Cardiac muscle cell (in vitro differentiated cells and primary cell): ENCODE results near the gene ASGR2. TPM values are rescaled to one million over a fixed set of nuclear protein-coding genes. Genes with fewer than 3 reads are reported as not detected.

Experiments used
- DNase-seq, 2 donors: peaks; one replicate each; pipeline versions ENCODE4 v3.0.0 to v3.0.0-alpha.2; 2010 to 2017; ENCODE audit warnings: low read depth in 1 of 2, low spot score in 1 of 2
- H3K27ac ChIP-seq: fragments of 200-600 bp; sonication (generic); 2 replicates; pipeline ENCODE4 v1.5.1; 2016
- H3K27me3 ChIP-seq: fragments of 200-600 bp; sonication (generic); 2 replicates; pipeline ENCODE4 v1.6.0; 2016; ENCODE audit warnings: control low read depth
- H3K36me3 ChIP-seq: fragments of 200-600 bp; sonication (generic); 2 replicates; pipeline ENCODE4 v1.5.1; 2016; ENCODE audit warnings: control low read depth
- H3K4me1 ChIP-seq: fragments of 200-600 bp; sonication (generic); 2 replicates; pipeline ENCODE4 v1.8.1; 2017; ENCODE audit warnings: low read depth, mild to moderate bottlenecking, mixed run types
- H3K4me3 ChIP-seq: fragments of 200-600 bp; sonication (generic); 2 replicates; pipeline ENCODE4 v1.5.1; 2016; ENCODE audit warnings: mild to moderate bottlenecking
- H3K9me3 ChIP-seq: fragments of 200-600 bp; sonication (generic); 2 replicates; pipeline ENCODE4 v1.5.1; 2017; ENCODE audit warnings: low read depth, mild to moderate bottlenecking, control low read depth
- polyA plus RNA-seq: library from polyadenylated mRNA; unstranded; fragments of >200 nt; fragmentation: Nextera tagmentation; extraction: Ambion mirVana; gene quantifications from 2 replicates; pipeline ENCODE4 v1.2.1, GENCODE V29; 2016
- total RNA-seq: library from RNA; depleted of rRNA; stranded (reverse); fragments of >200 nt; gene quantifications from 2 replicates; pipeline ENCODE4 v1.2.3, GENCODE V29; 2016
- TF ChIP-seq, protein P1 (sequence below): IDR thresholded peaks from 2 replicates; pipeline ENCODE4 v1.5.1; 2012; ENCODE audit warnings: low read depth, mild to moderate bottlenecking, low read length

The ASGR2 gene
- total and polyA plus RNA-seq, 2 experiments from 2014 or later, result 0.10 TPM; not detected in 1

DNA sequence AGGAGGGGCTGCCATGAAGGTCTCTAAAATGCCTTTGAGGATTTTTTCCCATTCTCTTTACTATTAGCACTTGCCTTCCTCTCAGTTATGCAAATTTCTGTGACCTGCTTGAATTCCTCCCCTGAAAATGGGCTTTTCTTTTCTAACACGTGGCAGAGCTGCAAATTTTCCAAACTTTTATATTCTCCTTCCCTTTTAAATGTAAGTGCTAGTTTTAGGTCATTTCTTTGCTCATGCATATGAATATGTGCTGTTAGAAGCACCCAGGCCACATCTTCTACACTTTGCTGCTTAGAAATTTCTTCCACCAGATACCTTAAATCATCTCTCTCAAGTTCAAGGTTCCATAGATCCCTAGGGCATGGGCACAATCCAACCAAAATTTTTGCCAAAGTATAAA, 46.4 kb downstream of the ASGR2 start:
- Histone ChIP-seq H3K4me1 (no peaks in the 10 kb centered on the region), H3K4me3 (no peak overlapping the region), H3K36me3 (no peaks in the 10 kb centered on the region), H3K27me3 (no peaks in the 10 kb centered on the region), H3K9me3 (no peaks in the 10 kb centered on the region), H3K27ac (no peak overlapping the region)
- TF ChIP-seq, protein P1, sequence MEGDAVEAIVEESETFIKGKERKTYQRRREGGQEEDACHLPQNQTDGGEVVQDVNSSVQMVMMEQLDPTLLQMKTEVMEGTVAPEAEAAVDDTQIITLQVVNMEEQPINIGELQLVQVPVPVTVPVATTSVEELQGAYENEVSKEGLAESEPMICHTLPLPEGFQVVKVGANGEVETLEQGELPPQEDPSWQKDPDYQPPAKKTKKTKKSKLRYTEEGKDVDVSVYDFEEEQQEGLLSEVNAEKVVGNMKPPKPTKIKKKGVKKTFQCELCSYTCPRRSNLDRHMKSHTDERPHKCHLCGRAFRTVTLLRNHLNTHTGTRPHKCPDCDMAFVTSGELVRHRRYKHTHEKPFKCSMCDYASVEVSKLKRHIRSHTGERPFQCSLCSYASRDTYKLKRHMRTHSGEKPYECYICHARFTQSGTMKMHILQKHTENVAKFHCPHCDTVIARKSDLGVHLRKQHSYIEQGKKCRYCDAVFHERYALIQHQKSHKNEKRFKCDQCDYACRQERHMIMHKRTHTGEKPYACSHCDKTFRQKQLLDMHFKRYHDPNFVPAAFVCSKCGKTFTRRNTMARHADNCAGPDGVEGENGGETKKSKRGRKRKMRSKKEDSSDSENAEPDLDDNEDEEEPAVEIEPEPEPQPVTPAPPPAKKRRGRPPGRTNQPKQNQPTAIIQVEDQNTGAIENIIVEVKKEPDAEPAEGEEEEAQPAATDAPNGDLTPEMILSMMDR, result no peak
- no peak for DNase-seq

DNA sequence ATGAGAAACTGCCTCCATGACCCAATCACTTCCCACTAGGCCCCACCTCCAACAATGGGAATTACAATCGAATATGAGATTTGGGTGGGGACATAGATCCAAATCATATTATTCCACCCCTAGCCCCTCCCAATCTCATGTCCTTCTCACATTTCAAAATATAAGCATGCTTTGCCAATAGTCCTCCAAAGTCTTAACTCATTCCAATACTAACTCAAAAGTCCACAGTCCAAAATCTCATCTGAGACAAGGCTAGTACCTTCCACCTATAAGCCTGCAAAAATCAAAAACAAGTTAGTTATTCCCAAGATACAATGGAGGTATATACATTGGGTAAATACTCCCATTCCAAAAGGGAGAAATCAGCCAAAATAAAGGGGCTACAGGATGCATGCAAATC, 47.4 kb downstream of the ASGR2 start:
- no peaks in the 10 kb centered on the region for H3K9me3 ChIP-seq
- DNase-seq, result no peak
- TF ChIP-seq, protein P1, result no peak
- H3K4me3 ChIP-seq, result no peak overlapping the region
- H3K27me3 ChIP-seq, result no peaks in the 10 kb centered on the region
- H3K36me3 ChIP-seq, result no peaks in the 10 kb centered on the region
- no peaks in the 10 kb centered on the region for H3K4me1 ChIP-seq
- H3K27ac ChIP-seq, result no peak overlapping the region

DNA sequence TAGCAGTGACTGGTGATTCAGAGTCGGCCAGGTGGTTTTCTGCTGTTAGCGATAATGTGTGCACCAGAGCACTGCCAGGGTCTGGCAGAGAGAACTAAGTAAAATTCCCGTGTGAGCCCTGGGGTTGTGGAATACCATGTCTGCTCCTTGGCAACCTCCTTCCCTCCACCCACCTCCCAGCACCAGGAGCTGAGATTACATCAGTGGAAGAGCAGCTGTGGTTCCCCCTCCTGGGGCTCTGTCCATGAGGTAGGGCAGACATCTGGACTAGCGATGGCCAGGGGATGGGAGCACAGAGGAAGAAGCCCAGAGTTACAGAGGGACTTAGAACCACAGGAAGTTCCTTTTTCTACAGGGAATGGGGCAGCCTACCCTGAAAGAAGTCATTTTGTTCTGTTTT, 50.4 kb downstream of the ASGR2 start:
- Histone ChIP-seq H3K9me3 (no peaks in the 10 kb centered on the region), H3K36me3 (no peaks in the 10 kb centered on the region), H3K4me3 (no peak overlapping the region), H3K27me3 (no peaks in the 10 kb centered on the region), H3K27ac (no peak overlapping the region), H3K4me1 (no peaks in the 10 kb centered on the region)
- TF ChIP-seq, protein P1, result no peak
- DNase-seq, result no peak

DNA sequence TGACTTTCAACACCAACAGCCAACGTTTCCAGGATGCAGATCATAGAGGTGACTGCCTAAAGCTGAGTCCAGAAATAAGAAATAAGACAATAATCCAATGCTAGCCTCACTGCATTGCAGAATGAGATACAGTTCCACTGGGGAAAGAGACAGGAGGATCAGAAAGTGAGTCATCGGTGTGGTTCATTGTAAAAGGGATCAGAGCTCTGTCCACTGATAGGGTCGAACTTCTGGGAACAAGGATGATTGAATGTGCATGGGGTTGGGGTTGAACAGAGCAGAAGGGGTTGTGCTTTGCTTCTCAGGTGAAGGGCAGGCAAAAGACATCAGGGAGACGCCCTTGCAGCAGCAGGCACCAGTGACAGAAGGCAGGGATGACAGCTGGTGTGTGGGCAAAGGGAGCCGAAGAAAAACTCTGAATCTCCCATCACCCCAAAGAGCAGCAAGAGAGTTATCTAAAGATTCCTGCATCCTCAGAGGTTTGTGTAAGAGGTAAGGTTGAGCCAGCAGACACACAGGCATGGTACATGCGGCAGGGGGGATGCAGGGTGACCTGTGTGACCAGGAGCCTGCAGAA, 51.0 kb downstream of the ASGR2 start:
- Histone ChIP-seq H3K27ac (no peak overlapping the region), H3K4me1 (no peaks in the 10 kb centered on the region), H3K4me3 (no peak overlapping the region), H3K27me3 (no peaks in the 10 kb centered on the region), H3K9me3 (no peaks in the 10 kb centered on the region), H3K36me3 (no peaks in the 10 kb centered on the region)
- DNase-seq, result no peak
- TF ChIP-seq, protein P1, result no peak

DNA sequence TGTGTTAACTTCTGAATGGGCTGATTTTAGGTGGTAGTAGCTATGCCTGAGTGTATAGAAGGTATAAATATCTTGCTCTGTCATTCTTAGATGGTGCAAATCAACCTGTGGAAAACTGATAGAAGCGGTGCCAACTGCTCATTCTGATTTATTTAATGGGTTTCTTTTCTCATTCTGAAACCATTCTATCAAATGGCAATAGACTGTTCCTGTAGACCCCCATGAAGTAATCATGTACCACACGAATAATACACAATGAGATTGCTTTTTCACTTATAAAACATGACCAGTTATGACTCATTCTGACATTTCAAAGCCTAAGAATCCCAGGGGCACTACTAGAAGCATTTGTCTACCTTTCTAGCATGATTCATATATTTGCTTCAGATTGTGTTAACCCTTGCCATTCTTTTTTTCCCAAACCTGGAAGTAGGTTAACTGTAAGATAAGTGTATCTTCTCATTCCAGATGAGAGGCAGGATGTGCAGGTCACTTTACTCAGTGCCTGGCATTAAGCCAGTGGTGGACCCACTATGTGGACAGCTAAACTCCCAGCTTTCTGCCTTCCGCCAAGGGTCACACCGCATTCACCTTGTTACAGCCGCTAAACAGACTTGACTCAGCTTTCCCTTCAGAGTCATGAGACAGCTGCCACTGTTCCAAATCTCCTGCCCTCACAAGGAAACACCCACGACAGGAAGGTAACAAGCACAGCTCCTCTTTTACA, 54.3 kb downstream of the ASGR2 start:
- H3K4me3 ChIP-seq, result no peak overlapping the region
- peak in 1 of 2 donors; percentile 62 for DNase-seq
- TF ChIP-seq, protein P1, result no peak

More for the DNA sequence above, 54.3 kb downstream of the ASGR2 start:
- Histone ChIP-seq H3K9me3 (no peaks in the 10 kb centered on the region), H3K27me3 (no peaks in the 10 kb centered on the region), H3K36me3 (no peaks in the 10 kb centered on the region), H3K27ac (no peak overlapping the region), H3K4me1 (no peaks in the 10 kb centered on the region)
